ENCODE measurements around the gene IL15RA. TPM values are rescaled to one million over a fixed set of nuclear protein-coding genes. Genes with fewer than 3 reads are reported as not detected.

IL15RA gene
- total RNA-seq, 1 experiment from 2014 or later, result 11.0 TPM

DNA sequence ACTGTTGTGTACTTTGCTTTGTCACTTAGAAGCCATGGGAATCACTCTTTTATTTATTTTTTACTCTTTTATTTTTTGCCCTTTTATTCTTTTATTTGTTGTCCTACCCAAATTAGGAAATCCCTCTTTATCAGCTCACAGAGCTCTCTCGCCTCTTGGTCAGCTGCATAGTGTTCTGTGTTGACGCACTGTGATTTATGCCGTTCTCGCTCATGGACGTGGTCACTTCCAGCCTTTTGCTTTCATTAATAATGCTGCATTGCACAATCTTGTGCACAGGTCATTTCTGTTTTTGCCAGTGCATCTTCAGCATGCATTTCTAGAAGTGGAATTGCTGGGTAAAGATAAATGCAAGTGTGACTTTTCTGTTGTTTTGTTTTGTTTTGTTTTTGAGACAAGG is 45.0 kb downstream of the IL15RA start:
- DNase-seq (ENCODE audit: low read depth, low spot score), result no peak
- intact Hi-C loops (cut with micrococcal nuclease; ENCODE audit: unreplicated experiment) (no loop called here), in situ Hi-C loops (cut with HindIII; ENCODE audit: low pct_unique_long_range_greater_than_20kb, low sequenced_read_pairs) (no loop called here)
- Histone ChIP-seq H3K9me3 (ENCODE audit: control insufficient read depth, insufficient read depth, low read depth, low read length) (no peaks in the 10 kb centered on the region), H3K4me1 (ENCODE audit: control insufficient read depth, insufficient read depth, low read length) (no peaks in the 10 kb centered on the region), H3K36me3 (ENCODE audit: control insufficient read depth, insufficient read depth, low read length) (no peaks in the 10 kb centered on the region; the same call in 1 of the 2 replicates), H3K4me3 (ENCODE audit: low read depth in 2 of 2, low read length in 2 of 2) (no peak overlapping the region), H3K27ac (ENCODE audit: low read length) (no peak overlapping the region), H3K27me3 (ENCODE audit: control insufficient read depth, insufficient read depth, low read length) (no peaks in the 10 kb centered on the region)
- ChIA-PET CTCF (no interaction called here), POLR2A (no interaction called here)
- TF ChIP-seq SIN3A (IDR thresholded peaks at IDR 0.05; ENCODE audit: borderline replicate concordance, insufficient read depth, low read depth, low read length) (no peak), POLR2AphosphoS5 (IDR thresholded peaks at IDR 0.05; ENCODE audit: low read depth, low read length) (no peak), TCF7L2 (IDR thresholded peaks at IDR 0.05; ENCODE audit: low read depth, low read length) (no peak)
- TF ChIP-seq, protein P1, sequence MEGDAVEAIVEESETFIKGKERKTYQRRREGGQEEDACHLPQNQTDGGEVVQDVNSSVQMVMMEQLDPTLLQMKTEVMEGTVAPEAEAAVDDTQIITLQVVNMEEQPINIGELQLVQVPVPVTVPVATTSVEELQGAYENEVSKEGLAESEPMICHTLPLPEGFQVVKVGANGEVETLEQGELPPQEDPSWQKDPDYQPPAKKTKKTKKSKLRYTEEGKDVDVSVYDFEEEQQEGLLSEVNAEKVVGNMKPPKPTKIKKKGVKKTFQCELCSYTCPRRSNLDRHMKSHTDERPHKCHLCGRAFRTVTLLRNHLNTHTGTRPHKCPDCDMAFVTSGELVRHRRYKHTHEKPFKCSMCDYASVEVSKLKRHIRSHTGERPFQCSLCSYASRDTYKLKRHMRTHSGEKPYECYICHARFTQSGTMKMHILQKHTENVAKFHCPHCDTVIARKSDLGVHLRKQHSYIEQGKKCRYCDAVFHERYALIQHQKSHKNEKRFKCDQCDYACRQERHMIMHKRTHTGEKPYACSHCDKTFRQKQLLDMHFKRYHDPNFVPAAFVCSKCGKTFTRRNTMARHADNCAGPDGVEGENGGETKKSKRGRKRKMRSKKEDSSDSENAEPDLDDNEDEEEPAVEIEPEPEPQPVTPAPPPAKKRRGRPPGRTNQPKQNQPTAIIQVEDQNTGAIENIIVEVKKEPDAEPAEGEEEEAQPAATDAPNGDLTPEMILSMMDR (IDR thresholded peaks at IDR 0.05), result no peak
- TF ChIP-seq, protein P2, sequence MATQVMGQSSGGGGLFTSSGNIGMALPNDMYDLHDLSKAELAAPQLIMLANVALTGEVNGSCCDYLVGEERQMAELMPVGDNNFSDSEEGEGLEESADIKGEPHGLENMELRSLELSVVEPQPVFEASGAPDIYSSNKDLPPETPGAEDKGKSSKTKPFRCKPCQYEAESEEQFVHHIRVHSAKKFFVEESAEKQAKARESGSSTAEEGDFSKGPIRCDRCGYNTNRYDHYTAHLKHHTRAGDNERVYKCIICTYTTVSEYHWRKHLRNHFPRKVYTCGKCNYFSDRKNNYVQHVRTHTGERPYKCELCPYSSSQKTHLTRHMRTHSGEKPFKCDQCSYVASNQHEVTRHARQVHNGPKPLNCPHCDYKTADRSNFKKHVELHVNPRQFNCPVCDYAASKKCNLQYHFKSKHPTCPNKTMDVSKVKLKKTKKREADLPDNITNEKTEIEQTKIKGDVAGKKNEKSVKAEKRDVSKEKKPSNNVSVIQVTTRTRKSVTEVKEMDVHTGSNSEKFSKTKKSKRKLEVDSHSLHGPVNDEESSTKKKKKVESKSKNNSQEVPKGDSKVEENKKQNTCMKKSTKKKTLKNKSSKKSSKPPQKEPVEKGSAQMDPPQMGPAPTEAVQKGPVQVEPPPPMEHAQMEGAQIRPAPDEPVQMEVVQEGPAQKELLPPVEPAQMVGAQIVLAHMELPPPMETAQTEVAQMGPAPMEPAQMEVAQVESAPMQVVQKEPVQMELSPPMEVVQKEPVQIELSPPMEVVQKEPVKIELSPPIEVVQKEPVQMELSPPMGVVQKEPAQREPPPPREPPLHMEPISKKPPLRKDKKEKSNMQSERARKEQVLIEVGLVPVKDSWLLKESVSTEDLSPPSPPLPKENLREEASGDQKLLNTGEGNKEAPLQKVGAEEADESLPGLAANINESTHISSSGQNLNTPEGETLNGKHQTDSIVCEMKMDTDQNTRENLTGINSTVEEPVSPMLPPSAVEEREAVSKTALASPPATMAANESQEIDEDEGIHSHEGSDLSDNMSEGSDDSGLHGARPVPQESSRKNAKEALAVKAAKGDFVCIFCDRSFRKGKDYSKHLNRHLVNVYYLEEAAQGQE (IDR thresholded peaks at IDR 0.05; ENCODE audit: insufficient read depth in 1 of 2, low read depth in 2 of 2, low read length in 1 of 2), result no peak
- BruUV-seq (replicated peaks), result no TSS peak
- no peak for ATAC-seq

DNA sequence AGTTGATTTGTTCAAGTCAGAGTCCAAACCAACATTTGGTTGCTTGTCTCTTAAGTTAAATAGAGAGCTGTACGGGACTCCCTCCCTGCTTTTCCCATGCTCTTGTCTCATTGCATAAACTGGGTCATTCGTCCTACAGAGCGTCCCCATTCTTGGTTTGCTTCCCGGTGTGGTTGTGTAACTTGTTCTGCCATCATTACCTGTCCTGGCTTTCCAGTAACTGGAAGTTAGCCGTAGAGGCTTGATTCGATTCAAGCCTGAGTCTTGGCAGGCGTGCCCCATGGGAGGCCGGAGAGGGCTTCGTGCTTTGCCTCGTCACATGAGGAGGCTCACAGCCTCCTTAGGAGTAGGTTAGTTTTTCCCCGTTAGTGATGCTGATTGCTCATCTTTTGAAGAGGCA is 47.1 kb downstream of the IL15RA start:
- intact Hi-C loops (cut with micrococcal nuclease; ENCODE audit: unreplicated experiment), result no loop called here
- Histone ChIP-seq H3K9me3 (ENCODE audit: control insufficient read depth, insufficient read depth, low read depth, low read length) (no peaks in the 10 kb centered on the region), H3K27me3 (ENCODE audit: control insufficient read depth, insufficient read depth, low read length) (no peaks in the 10 kb centered on the region), H3K4me3 (ENCODE audit: low read depth in 2 of 2, low read length in 2 of 2) (no peak overlapping the region), H3K36me3 (ENCODE audit: control insufficient read depth, insufficient read depth, low read length) (no peaks in the 10 kb centered on the region; the same call in 1 of the 2 replicates), H3K27ac (ENCODE audit: low read length) (no peak overlapping the region), H3K4me1 (ENCODE audit: control insufficient read depth, insufficient read depth, low read length) (no peaks in the 10 kb centered on the region)
- no peak for DNase-seq (ENCODE audit: low read depth, low spot score)
- ChIA-PET POLR2A (no interaction called here), CTCF (no interaction called here)
- BruUV-seq (replicated peaks), result no TSS peak
- no peak for ATAC-seq
- TF ChIP-seq SIN3A (IDR thresholded peaks at IDR 0.05; ENCODE audit: borderline replicate concordance, insufficient read depth, low read depth, low read length) (no peak), TCF7L2 (IDR thresholded peaks at IDR 0.05; ENCODE audit: low read depth, low read length) (no peak), POLR2AphosphoS5 (IDR thresholded peaks at IDR 0.05; ENCODE audit: low read depth, low read length) (no peak)
- TF ChIP-seq, protein P1 (IDR thresholded peaks at IDR 0.05), result no peak
- TF ChIP-seq, protein P2 (IDR thresholded peaks at IDR 0.05; ENCODE audit: insufficient read depth in 1 of 2, low read depth in 2 of 2, low read length in 1 of 2), result no peak
- in situ Hi-C loops (cut with HindIII; ENCODE audit: low pct_unique_long_range_greater_than_20kb, low sequenced_read_pairs), result no loop called here
